Central memory CD4-positive, alpha-beta T cell (primary cell): ENCODE data around the gene MATN1.

Source experiments
- DNase-seq: peaks from one replicate; pipeline ENCODE4 v3.0.0; 2022

MATN1 gene

GRCh38 chr1:30678209-30678608 lies 45.2 kb downstream of the MATN1 start:
- no peak for DNase-seq

- DNase-seq, result no peak
Measured at GRCh38 chr1:30677471-30677870, 45.9 kb downstream of the MATN1 start.

- no peak for DNase-seq
Measured at GRCh38 chr1:30675761-30676160, 47.6 kb downstream of the MATN1 start.

- no peak for DNase-seq
Measured at GRCh38 chr1:30675289-30675688, 48.1 kb downstream of the MATN1 start.

GRCh38 chr1:30673395-30673794 lies 50.0 kb downstream of the MATN1 start:
- no peak for DNase-seq

GRCh38 chr1:30672661-30673060 lies 50.7 kb downstream of the MATN1 start:
- no peak for DNase-seq

- no peak for DNase-seq
Measured at GRCh38 chr1:30670240-30671060, 52.9 kb downstream of the MATN1 start.

GRCh38 chr1:30668546-30669327 lies 54.6 kb downstream of the MATN1 start:
- DNase-seq, result no peak

- no peak for DNase-seq
Measured at GRCh38 chr1:30668024-30668423, 55.4 kb downstream of the MATN1 start.

- no peak for DNase-seq
Measured at GRCh38 chr1:30666756-30667273, 56.6 kb downstream of the MATN1 start.

GRCh38 chr1:30665216-30666010 lies 58.0 kb downstream of the MATN1 start:
- no peak for DNase-seq

GRCh38 chr1:30664103-30664755 lies 59.2 kb downstream of the MATN1 start:
- no peak for DNase-seq

- DNase-seq, result no peak
Measured at GRCh38 chr1:30663596-30664091, 59.7 kb downstream of the MATN1 start.

- no peak for DNase-seq
Measured at GRCh38 chr1:30662291-30662840, 61.0 kb downstream of the MATN1 start.

- DNase-seq, result no peak
Measured at GRCh38 chr1:30661311-30661710, 62.1 kb downstream of the MATN1 start.
